ENCODE data around the gene FAM234B. TPM values are rescaled to one million over a fixed set of nuclear protein-coding genes. Genes with fewer than 3 reads are reported as not detected.
A peak's percentile ranks its signal among the peaks of the same experiment; 100 is the strongest.

The FAM234B gene
- total RNA-seq, 1 donor: 3.3 TPM

GRCh38 chr12:13097491-13098011 lies 53.4 kb downstream of the FAM234B start:
- no peak for TF ChIP-seq CTCF (IDR thresholded peaks at IDR 0.05; ENCODE audit: extremely low read depth, low read depth, low read length)
- Histone ChIP-seq H3K9me3 (ENCODE audit: low read depth, low read length) (no peaks in the 10 kb centered on the region), H3K4me1 (ENCODE audit: insufficient read depth, low read length) (peaks cover 72% of the 10 kb centered on the region)

GRCh38 chr12:13099066-13099843 lies 55.1 kb downstream of the FAM234B start:
- Histone ChIP-seq H3K4me1 (ENCODE audit: insufficient read depth, low read length) (peaks cover 71% of the 10 kb centered on the region), H3K27ac (ENCODE audit: low read depth, low read length) (peak overlapping the region; percentile 100), H3K4me2 (ENCODE audit: insufficient read depth, low read length) (peak overlapping the region; percentile 94), H3K9me3 (ENCODE audit: low read depth, low read length) (no peaks in the 10 kb centered on the region), H2AFZ (ENCODE audit: low read length) (no peak overlapping the region), H3K79me2 (ENCODE audit: insufficient read depth, low read length) (no peaks in the 10 kb centered on the region), H3K4me3 (ENCODE audit: insufficient read depth, low read length) (peak overlapping the region; percentile 34), H3K27me3 (ENCODE audit: insufficient read depth, low read length) (no peaks in the 10 kb centered on the region), H3K36me3 (ENCODE audit: insufficient read depth, low read length) (no peaks in the 10 kb centered on the region), H4K20me1 (ENCODE audit: insufficient read depth, low read length) (no peaks in the 10 kb centered on the region)
- no peak for TF ChIP-seq CTCF (IDR thresholded peaks at IDR 0.05; ENCODE audit: extremely low read depth, low read depth, low read length)
- peak; percentile 71 for DNase-seq (ENCODE audit: insufficient read length, low spot score, missing footprints)

More at GRCh38 chr12:13097491-13098011, 53.4 kb downstream of the FAM234B start:
- Histone ChIP-seq H3K36me3 (ENCODE audit: insufficient read depth, low read length) (no peaks in the 10 kb centered on the region), H4K20me1 (ENCODE audit: insufficient read depth, low read length) (no peaks in the 10 kb centered on the region), H2AFZ (ENCODE audit: low read length) (peak overlapping the region; percentile 73), H3K79me2 (ENCODE audit: insufficient read depth, low read length) (no peaks in the 10 kb centered on the region), H3K27ac (ENCODE audit: low read depth, low read length) (peak overlapping the region; percentile 100), H3K4me3 (ENCODE audit: insufficient read depth, low read length) (peak overlapping the region; percentile 63), H3K4me2 (ENCODE audit: insufficient read depth, low read length) (peak overlapping the region; percentile 94), H3K27me3 (ENCODE audit: insufficient read depth, low read length) (no peaks in the 10 kb centered on the region)
- peak; percentile 62 for DNase-seq (ENCODE audit: insufficient read length, low spot score, missing footprints)

GRCh38 chr12:13099844-13100604 lies 55.8 kb downstream of the FAM234B start:
- Histone ChIP-seq H4K20me1 (ENCODE audit: insufficient read depth, low read length) (no peaks in the 10 kb centered on the region), H3K4me3 (ENCODE audit: insufficient read depth, low read length) (peak overlapping the region; percentile 69), H3K79me2 (ENCODE audit: insufficient read depth, low read length) (no peaks in the 10 kb centered on the region), H3K4me1 (ENCODE audit: insufficient read depth, low read length) (peaks cover 63% of the 10 kb centered on the region), H3K27me3 (ENCODE audit: insufficient read depth, low read length) (no peaks in the 10 kb centered on the region), H3K4me2 (ENCODE audit: insufficient read depth, low read length) (peak overlapping the region; percentile 89), H2AFZ (ENCODE audit: low read length) (peak overlapping the region; percentile 56), H3K9me3 (ENCODE audit: low read depth, low read length) (no peaks in the 10 kb centered on the region), H3K36me3 (ENCODE audit: insufficient read depth, low read length) (no peaks in the 10 kb centered on the region), H3K27ac (ENCODE audit: low read depth, low read length) (peak overlapping the region; percentile 100)
- DNase-seq (ENCODE audit: insufficient read length, low spot score, missing footprints): no peak
- no peak for TF ChIP-seq CTCF (IDR thresholded peaks at IDR 0.05; ENCODE audit: extremely low read depth, low read depth, low read length)

DNA sequence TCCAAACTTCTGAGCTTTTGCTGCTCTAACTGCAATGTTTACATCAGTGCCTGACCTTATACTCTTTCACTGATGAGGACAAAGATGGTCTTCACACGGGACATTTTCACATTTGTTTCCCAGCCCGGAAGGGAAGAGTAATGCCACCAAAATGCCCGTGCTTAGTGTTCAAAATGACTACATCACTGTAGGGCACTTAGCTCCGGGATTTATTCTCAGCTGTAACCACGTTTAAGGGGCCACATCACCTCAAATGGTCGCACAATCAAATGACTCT lies 56.4 kb downstream of the FAM234B start:
- no peak for DNase-seq (ENCODE audit: insufficient read length, low spot score, missing footprints)
- Histone ChIP-seq H3K9me3 (ENCODE audit: low read depth, low read length) (no peaks in the 10 kb centered on the region), H3K27me3 (ENCODE audit: insufficient read depth, low read length) (no peaks in the 10 kb centered on the region), H4K20me1 (ENCODE audit: insufficient read depth, low read length) (no peaks in the 10 kb centered on the region), H3K27ac (ENCODE audit: low read depth, low read length) (peak overlapping the region; percentile 100), H3K79me2 (ENCODE audit: insufficient read depth, low read length) (no peaks in the 10 kb centered on the region), H3K36me3 (ENCODE audit: insufficient read depth, low read length) (no peaks in the 10 kb centered on the region), H3K4me2 (ENCODE audit: insufficient read depth, low read length) (peak overlapping the region; percentile 89), H2AFZ (ENCODE audit: low read length) (peak overlapping the region; percentile 56), H3K4me1 (ENCODE audit: insufficient read depth, low read length) (peaks cover 62% of the 10 kb centered on the region), H3K4me3 (ENCODE audit: insufficient read depth, low read length) (peak overlapping the region; percentile 69)
- no peak for TF ChIP-seq CTCF (IDR thresholded peaks at IDR 0.05; ENCODE audit: extremely low read depth, low read depth, low read length)
